ENCODE data around the gene MIGA1.
"Not testable (repeated sequence)": the region's sequence is repeated elsewhere in the genome, so short reads cannot be mapped to it uniquely, and the experiment has no call there.

The MIGA1 gene, protein sequence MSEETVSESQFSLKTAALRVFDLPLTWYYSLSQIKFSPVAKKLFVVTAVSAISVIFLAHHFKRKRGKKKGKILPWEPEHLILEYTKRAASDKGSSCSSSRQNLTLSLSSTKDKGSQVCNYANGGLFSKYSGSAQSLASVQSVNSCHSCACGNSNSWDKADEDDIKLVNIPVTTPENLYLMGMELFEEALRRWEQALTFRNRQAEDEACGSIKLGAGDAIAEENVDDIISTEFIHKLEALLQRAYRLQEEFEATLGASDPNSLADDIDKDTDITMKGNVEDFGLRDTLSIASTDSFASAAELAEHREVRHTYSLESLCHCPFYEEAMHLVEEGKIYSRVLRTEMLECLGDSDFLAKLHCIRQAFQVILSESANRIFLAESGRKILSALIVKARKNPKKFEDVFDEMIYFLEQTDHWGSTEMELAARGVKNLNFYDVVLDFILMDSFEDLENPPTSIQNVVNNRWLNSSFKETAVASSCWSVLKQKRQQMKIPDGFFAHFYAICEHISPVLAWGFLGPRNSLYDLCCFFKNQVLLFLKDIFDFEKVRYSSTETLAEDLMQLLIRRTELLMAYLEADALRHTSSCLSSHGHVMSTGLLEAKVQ

DNA sequence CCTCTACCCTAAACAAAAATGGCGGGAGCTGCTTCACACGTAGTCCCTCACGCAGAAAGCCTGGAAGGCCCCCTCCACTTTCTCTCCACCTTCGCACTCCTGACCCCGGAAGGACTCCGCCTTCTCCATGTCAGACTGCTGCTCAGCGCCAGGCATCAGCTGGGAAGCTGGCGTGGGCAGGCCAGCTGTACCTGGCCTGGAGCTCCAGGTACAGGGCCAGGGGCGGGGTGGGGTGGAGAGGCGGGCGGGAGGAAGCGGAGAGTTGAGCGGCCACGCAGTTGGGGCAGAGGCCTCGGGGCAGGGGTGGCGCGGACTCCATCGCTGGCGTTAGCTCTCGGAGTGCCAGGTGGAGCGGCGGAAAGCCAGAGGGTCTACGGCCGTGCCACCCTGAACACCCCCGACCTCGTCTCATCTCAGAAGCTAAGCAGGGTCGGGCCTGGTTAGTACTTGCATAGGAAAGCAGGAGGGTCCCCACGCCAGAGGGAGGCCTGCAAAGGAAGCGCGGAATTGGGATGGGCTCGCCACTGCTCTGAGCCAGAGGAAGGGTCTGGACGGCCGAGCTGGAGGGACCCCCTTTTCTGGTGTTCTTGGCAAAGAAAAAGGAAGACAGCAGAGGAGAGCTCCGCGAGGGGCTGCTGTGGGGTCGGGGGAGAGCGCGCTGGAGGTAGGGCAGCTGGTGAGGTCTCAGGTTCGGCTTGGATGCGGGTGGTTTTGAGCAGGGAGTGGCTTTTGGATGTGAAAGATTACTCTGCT is at the start of gene MIGA1:
TSS of gene MIGA1 (plus strand) at position 121 of the 753 bp plus-strand sequence. CDS start 3,604 bp downstream, outside the sequence.
- in situ Hi-C loops (cut with HindIII; ENCODE audit: low sequenced_read_pairs) = no loop called here

DNA sequence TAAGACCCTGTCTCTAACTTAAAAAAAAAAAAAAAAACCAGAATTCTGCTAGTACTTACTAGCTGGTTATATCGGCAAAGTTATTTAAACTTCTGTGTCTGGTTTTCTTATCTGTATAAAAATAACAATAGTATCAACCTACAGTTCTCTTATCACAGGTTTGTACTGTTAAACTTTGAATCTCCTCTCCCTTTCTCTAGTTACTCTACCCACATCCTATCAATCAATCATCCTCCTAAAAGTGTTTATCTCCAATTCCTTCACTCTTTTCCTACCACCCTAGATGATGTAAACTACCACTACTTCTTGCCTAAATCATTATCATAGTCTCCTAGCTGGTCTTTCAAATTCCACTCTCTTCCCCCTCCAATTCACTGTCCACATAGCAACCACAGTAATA is 47.4 kb upstream of the MIGA1 start:
- in situ Hi-C loops (cut with HindIII; ENCODE audit: low sequenced_read_pairs) = no loop called here

DNA sequence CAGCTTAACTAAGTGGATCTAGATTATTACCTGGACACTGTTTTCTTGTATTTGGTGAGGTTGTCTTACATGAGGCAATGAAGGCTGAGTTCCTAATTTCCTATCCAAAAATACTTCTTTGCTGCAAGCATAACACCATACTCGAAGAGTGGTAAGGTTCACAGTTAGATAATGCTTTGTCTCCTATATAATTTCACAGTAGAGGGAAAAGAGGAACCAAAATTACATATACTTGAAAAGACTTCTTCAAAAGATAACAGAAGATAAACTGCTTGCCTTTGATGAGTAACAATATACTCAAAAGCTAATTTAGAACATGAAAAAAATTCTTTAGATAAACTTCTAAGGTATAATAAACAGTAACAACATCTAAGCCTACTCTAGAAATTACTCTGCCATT is 40.2 kb upstream of the MIGA1 start:
- in situ Hi-C loops (cut with HindIII; ENCODE audit: low sequenced_read_pairs) = no loop called here

DNA sequence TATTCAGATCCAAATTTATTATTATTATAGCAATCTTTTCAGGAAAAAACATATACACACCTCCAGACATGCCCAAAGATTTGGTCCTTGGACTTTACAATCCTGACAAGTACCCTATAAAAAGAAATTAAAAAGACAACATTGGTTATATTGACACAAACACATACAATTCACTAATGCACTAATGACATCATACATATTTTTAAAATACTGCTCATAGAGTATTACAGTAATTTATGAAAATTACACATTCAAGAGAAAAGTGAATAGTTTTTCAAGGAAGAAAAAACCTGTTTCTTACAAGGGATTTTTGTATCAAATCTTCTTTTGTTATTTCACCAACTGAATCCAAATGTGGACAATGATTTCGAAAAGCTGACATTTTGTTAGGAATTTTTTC is 38.1 kb upstream of the MIGA1 start:
- in situ Hi-C loops (cut with HindIII; ENCODE audit: low sequenced_read_pairs) = no loop called here

DNA sequence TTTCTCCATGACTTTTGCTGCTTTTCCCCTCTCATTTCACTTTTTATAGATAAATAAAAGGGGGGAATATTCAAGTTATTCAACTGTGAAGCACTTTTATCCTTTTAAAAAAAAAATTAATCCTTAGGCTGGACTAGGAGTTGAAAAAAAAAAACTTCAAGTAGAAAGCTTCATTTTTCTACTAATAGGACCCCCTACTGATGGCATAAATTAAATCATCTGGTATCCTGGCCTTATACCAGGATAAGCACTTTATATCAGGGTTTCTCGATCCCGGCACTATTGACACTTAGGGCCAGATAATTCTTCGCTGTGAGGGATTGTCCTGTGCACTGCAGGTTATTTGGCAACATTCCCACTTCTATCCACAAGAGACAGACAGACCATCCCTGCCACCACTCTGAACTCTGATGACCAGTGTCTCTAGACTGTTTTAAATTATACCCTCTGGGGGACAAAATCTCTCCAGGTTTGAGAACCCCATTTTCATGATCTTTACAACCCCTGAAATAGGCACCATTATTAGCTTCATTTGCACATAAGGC is 37.4 kb upstream of the MIGA1 start:
- in situ Hi-C loops (cut with HindIII; ENCODE audit: low sequenced_read_pairs) = no loop called here

DNA sequence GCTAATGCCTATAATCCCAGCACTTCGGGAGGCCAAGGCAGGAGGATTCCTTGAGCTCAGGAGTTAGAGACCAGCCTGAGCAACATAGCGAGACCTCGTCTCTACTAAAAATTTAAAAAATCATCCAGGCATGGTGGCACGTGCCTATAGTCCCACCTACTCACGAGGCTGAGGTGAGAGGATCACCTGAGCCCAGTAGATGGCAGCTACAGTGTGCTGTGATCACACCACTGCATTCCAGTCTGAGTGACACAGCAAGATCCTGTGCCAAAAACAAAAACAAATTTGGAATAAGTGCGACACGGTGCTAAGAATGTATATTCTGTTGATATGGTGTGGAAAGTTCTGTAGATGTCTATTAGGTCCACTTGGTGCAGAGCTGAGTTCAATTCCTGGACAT is 34.9 kb upstream of the MIGA1 start:
- in situ Hi-C loops (cut with HindIII; ENCODE audit: low sequenced_read_pairs) = no loop called here

DNA sequence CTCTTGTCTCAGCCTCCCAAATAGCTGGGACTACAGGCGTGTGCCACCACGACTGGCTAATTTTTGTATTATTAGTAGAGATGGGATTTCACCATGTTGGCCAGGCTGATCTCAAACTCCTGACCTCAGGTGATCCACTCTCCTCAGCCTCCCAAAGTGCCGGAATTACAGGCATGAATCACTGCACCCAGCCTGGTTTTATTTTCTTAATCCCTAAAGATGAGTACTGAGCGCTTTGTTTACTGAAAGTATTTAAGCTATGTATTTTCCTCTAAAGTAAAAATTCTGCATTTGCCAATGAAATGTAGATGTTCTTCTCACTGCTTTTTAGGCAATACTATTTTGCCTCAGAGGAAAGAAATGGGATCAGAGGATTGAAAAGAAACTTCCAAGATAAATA is 30.0 kb upstream of the MIGA1 start:
- in situ Hi-C loops (cut with HindIII; ENCODE audit: low sequenced_read_pairs) = not testable (repeated sequence)

DNA sequence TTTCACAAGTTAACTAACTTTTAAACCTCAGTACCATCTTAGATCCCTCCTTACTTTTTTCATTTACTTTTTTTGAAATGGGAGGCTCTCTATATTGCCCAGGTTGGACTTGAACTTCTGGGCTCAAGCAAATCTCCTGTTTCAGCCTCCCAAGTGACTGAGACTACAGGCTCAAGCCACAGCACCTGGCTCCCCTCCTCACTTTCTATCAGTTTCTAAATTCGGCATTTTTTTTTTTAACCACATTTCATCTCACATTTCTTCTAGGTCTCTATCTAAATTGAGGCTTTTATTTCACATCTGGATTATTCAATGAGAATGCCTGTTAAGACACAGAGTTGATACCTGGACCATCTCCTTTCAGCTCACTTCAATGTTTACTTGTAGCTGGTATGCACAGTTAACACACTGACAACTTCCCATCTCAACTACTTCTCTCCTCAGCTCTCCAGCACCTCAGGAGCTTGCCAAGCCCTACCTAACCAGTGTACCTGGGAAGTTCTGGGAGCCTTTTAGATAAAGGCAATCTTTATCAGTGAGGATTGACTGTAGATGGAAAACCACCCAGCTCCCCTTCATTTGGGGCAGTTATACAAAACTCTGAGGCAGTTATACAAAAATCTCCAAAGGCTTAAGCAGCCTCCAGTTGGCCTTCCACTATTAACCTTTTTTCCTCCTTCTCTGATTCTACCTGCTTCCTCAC is 23.2 kb upstream of the MIGA1 start:
- in situ Hi-C loops (cut with HindIII; ENCODE audit: low sequenced_read_pairs) = no loop called here

DNA sequence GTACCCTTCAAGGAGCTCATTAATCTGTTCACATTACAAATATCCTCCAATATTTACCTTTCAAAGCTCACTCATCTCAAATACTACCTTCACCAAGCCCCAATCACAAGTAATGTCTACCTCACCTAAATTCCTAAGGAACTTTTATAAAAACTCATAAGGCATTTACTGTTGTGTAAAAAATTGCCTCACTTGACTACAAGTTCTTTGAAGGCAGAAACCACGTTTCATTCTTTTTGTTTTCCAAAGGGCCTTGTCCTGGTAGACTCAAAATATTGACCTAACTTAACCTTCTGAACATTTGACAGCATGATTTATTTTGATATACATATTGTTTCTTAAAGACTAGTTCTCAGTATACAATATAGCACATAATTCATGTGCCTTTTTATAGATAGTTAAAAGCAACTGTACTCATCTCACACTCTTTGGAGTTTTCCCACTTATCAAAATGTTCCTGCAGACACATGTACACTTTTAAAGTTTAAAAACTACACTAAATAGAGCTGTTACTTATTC is 22.3 kb upstream of the MIGA1 start:
- in situ Hi-C loops (cut with HindIII; ENCODE audit: low sequenced_read_pairs) = no loop called here

DNA sequence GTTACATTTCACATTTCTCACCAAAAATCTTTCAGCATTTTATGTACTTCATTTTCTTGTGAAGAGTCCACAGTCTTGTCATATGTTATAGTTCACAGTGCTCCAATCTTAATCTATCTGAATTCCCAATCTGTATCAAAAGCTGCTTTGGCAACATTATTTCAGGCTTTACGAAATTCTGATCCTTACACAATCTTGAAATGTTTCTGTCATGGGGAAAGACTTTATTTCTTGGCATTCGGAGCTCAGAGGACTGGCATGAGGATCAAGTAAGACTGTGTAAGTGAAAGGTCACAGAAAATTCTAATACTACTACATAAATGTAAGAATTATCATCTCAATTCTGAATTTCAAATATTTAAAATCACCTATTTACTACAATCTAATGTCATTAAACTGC is 21.8 kb upstream of the MIGA1 start:
- in situ Hi-C loops (cut with HindIII; ENCODE audit: low sequenced_read_pairs) = no loop called here

DNA sequence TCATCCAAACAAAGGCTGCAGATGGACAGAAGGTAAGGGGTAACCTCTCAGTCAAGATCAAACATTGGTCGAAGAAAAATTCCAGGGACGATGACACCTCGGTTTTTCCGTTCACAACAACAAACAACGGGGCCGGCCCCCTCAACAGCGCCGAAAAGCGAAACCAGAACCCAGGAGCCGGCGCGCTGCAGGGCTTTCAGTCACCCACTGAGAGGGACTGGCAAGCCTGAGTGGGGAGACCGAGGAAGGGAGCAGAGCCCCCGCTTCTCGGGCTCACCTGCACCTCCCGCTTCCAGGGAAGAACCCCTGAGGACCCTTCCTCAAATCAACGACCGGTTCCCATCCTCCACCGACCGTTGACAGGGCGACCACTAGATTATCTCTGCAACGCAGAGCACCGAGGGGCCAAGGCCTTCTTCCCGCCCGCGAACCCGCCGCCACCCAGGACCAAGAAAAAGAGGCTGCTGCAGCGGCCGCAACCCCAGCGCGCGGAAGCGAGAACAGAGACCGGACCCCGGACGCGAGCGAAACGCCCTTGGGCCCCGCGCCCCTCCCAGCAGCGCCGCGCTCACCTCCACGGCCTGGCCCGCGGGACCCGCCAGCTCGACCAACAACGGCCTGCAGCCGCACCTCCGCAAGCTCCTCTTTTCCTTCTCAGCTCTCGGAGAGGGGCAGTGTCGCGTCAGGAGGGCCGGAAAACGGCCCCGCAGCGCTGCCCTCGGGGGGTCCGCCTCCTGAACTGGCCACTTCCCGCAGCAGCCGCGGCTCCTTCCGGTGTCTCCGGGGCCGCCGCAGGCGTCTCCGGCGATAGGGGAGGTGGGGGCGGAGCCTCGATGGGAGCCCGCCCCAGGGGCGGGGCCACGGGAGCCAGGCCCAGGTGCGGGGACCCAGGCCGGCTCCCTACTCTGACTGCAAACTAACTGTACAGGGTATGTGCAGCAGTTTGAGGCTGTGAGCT is 20.1 kb upstream of the MIGA1 start, which contains the start of gene USP33:
TSS of gene USP33 (minus strand) at position 782 of the 958 bp plus-strand sequence. CDS start 18,155 bp downstream, outside the sequence.
- in situ Hi-C loops (cut with HindIII; ENCODE audit: low sequenced_read_pairs) = no loop called here

DNA sequence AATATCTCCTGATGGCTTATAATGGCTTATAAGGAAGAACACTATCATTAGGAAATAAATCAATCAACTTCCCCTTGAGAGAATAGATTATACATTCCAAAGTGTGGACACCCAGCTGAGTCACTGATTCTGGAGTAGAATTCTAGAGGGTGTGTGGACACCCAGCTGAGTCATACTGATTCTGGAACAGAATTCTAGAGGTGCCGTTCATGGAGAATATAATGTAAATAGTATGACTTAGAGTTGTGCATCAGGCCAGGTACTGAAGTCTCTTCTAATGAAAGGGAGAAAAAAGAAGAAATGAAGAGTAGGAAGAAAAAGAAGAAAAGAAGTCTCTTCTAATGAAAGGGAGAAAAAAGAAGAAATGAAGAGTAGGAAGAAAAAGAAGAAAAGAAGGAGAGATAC is 17.4 kb upstream of the MIGA1 start:
- in situ Hi-C loops (cut with HindIII; ENCODE audit: low sequenced_read_pairs) = no loop called here

DNA sequence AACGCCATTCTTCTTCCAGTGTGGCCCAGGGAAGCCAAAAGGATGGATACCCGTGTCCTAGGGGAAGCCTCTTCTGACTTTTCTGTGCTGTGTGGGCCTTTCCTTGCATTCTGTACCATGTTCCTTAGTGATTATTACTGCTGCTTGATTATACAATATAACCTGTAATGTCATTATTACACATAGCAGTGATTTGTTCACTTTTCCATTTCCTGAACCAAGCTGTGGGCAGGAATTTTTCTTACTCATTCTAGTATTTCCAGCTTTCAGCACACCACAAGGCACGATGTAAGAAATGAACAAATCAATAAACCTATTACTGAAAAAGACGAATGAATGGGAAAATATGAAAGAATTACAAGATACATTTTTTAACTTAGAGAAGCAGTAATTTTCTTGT is 11.4 kb upstream of the MIGA1 start:
- in situ Hi-C loops (cut with HindIII; ENCODE audit: low sequenced_read_pairs) = no loop called here

DNA sequence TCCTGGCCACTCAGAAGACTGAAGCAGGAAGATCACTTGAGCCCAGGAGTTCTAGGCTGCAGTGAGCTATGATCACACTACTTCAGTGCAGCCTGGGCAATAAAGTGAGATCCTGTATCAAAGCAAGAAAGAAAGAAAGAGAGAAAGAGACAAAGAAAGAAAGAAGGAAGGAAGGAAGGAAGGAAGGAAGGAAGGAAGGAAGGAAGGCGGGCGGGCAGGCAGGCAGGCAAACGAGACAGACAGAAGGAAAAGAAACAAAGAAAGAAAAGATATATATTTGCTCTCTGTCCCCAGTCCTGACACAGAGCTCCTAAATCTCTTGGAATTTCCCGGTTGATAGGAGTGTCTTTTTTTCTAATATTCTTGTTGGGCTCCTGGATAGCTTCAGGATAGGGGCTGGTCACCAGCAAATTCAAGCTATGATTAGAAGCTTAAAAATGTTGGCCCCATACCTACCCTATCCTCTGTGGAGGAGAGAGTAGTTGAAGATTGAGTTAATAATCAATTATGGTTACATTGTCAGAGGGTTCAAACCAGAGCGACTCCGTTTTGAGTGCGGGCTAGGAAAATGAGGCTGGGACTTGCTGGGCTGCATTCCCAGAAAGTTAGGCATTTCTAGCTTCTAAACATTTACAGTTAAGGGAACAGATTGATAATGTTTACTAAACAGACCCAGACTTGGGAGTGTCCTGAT is 3.3 kb upstream of the MIGA1 start:
- in situ Hi-C loops (cut with HindIII; ENCODE audit: low sequenced_read_pairs) = no loop called here

DNA sequence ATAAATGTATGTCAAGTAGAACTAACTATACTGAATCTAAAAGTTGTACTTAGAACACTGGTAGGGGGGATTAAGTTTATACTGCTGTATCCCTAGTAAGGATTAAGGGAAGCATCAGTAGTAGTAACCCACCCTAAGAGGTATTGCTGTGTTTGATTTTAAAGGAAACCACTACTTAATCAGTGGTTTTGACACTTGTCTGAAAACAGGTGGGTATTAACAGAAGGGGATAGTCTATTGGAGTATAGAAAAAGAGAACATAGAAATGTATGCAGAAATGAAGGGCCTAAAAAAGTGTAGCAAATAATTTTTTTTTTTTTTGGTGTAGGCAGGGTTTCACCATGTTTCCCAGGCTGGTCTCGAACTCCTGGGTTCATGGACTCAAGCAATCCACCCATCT is 2.2 kb downstream of the MIGA1 start:
- in situ Hi-C loops (cut with HindIII; ENCODE audit: low sequenced_read_pairs) = no loop called here

DNA sequence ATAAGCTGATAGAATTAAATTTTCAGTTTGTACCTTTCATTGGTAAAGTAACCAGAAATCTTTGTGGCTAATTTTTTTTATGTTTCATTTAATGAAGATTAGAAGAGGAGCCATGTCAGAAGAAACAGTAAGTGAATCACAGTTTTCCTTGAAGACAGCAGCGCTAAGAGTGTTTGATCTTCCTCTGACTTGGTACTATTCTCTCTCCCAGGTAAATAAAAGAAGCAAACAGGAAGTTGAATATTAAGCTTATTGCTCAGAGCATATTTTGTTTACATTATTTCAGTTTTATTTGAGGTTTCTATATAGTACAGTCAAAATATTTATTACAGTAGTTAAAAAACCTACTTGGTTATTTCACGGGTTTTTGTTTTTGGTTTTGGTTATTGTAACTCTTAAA is 3.7 kb downstream of the MIGA1 start:
- in situ Hi-C loops (cut with HindIII; ENCODE audit: low sequenced_read_pairs) = no loop called here

DNA sequence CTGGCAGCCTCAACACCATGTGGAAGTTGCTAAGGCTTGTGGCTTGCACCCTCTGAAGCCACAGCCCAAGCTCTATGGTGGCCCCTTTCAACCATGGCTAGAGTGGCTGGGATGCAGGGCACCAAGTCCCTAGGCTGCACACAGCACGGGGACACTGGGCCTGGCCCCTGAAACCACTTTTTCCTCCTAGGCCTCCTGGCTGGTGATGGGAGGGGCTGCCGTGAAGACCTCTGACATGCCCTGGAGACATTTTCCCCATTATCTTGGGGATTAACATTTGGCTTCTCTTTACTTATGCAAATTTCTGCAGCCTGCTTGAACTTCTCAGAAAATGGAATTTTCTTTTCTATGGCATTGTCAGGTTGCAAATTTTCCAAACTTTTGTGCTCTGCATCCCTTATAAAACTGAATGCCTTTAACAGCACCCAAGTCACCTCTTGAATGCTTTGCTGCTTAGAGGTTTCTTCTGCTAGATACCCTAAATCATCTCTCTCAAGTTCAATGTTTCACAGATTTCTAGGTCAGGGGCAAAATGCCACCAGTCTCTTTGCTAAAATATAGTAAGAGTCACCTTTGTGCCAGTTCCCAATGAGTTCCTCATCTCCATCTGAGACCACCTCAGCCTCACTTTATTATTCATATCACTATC is 6.8 kb downstream of the MIGA1 start:
- in situ Hi-C loops (cut with HindIII; ENCODE audit: low sequenced_read_pairs) = not testable (repeated sequence)

DNA sequence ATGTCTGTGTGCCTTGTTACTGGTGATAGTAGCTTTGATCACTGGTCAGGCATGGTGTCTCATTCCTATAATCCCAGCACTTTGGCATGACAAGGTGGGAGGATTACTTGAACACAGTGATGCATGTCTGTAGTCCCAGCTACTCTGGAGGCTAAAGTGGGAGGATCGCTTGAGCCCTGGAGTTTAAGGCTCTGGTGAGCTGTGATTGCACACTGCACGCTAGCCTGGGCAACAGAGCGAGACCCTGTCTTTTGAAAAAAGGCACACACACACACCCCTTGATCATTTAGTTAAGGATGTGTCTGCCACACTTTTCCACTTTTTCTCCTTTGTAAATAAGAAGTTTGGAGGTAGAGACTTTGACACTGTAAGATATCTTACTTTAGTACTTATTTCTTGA is 15.1 kb downstream of the MIGA1 start:
- in situ Hi-C loops (cut with HindIII; ENCODE audit: low sequenced_read_pairs) = no loop called here
